GM23338 (cell line): ENCODE results near the gene PITRM1. TPM values are rescaled to one million over a fixed set of nuclear protein-coding genes. Genes with fewer than 3 reads are reported as not detected.

Source experiments
- ATAC-seq: fragments of 200-7000 bp; cut with Tn5 transposase; 3 replicates; pipeline ENCODE4 v1.9.1; 2020
- DNase-seq: peaks from one replicate; pipeline ENCODE4 v3.0.0-alpha.2; 2015; ENCODE audit warnings: low spot score
- H2AFZ ChIP-seq: fragments of 200-600 bp; sonication (generic); 2 replicates; pipeline ENCODE4 v1.8.0; 2016; ENCODE audit warnings: antibody characterized with exemption, mild to moderate bottlenecking, moderate library complexity
- H3F3A ChIP-seq: fragments of 200-600 bp; sonication (generic); replicated peaks from 2 replicates; pipeline ENCODE4 v1.8.0; 2017; ENCODE audit warnings: antibody characterized with exemption, mixed run types, low read depth
- H3K27ac ChIP-seq: fragments of 200-600 bp; sonication (generic); 2 replicates; pipeline ENCODE4 v1.6.1; 2016; ENCODE audit warnings: low read depth
- H3K27me3 ChIP-seq: fragments of 200-600 bp; sonication (generic); 2 replicates; pipeline ENCODE4 v1.8.0; 2016; ENCODE audit warnings: mild to moderate bottlenecking, mixed run types, moderate library complexity; ENCODE audit not compliant: insufficient read depth
- H3K36me3 ChIP-seq: fragments of 200-600 bp; sonication (generic); 2 replicates; pipeline ENCODE4 v1.8.0; 2016; ENCODE audit warnings: mild to moderate bottlenecking; ENCODE audit not compliant: insufficient read depth
- H3K4me1 ChIP-seq: fragments of 200-600 bp; sonication (generic); 2 replicates; pipeline ENCODE4 v1.8.0; 2016; ENCODE audit warnings: mild to moderate bottlenecking, moderate library complexity; ENCODE audit not compliant: insufficient read depth
- H3K4me2 ChIP-seq: fragments of 200-600 bp; sonication (generic); 2 replicates; pipeline ENCODE4 v1.7.1; 2017; ENCODE audit warnings: mixed run types
- H3K4me3 ChIP-seq: fragments of 200-600 bp; sonication (generic); 2 replicates; pipeline ENCODE4 v1.6.1; 2016; ENCODE audit warnings: mixed run types
- H3K79me2 ChIP-seq: fragments of 200-600 bp; sonication (generic); replicated peaks from 2 replicates; pipeline ENCODE4 v1.8.0; 2017; ENCODE audit warnings: mild to moderate bottlenecking; ENCODE audit not compliant: insufficient read depth
- H3K9me2 ChIP-seq: fragments of 200-600 bp; sonication (generic); 2 replicates; pipeline ENCODE4 v1.8.0; 2017; ENCODE audit not compliant: insufficient read depth
- H4K20me1 ChIP-seq: fragments of 200-600 bp; sonication (generic); replicated peaks from 2 replicates; pipeline ENCODE4 v1.8.0; 2017; ENCODE audit warnings: mild to moderate bottlenecking; ENCODE audit not compliant: insufficient read depth
- H3K27ac Mint-ChIP-seq: 2 replicates; pipeline ENCODE4 v1.8.0; 2020; ENCODE audit warnings: inconsistent platforms, mild to moderate bottlenecking, moderate library complexity, mixed read lengths
- H3K27me3 Mint-ChIP-seq: 3 replicates; pipeline ENCODE4 v1.8.0; 2022; ENCODE audit warnings: low read depth, mild to moderate bottlenecking, moderate library complexity, mixed read lengths, inconsistent platforms; ENCODE audit not compliant: insufficient read depth, poor library complexity
- H3K36me3 Mint-ChIP-seq: 3 replicates; pipeline ENCODE4 v1.8.0; 2021; ENCODE audit warnings: low read depth, mild to moderate bottlenecking, inconsistent platforms, moderate library complexity, mixed read lengths
- H3K4me1 Mint-ChIP-seq: 3 replicates; pipeline ENCODE4 v1.8.0; 2020; ENCODE audit warnings: mild to moderate bottlenecking, inconsistent platforms, mixed read lengths
- H3K4me3 Mint-ChIP-seq: 3 replicates; pipeline ENCODE4 v1.8.0; 2021; ENCODE audit warnings: moderate library complexity, mild to moderate bottlenecking, inconsistent platforms, mixed read lengths
- H3K9me3 Mint-ChIP-seq: 3 replicates; pipeline ENCODE4 v1.8.0; 2020; ENCODE audit warnings: moderate library complexity, mild to moderate bottlenecking, inconsistent platforms, mixed read lengths
- CREB1 ChIP-seq: fragments of 250-450 bp; sonication (Bioruptor Pico); IDR thresholded peaks from 2 replicates; pipeline ENCODE4 v1.5.0; 2020; ENCODE audit warnings: low read depth, mild to moderate bottlenecking, moderate library complexity
- ETS1 ChIP-seq: IDR thresholded peaks from 2 replicates; pipeline ENCODE4 v1.6.1; 2016; ENCODE audit warnings: antibody characterized with exemption
- EZH2phosphoT487 ChIP-seq: fragments of 200-600 bp; sonication (generic); IDR thresholded peaks from one replicate; pipeline ENCODE4 v1.8.1; 2018; ENCODE audit warnings: antibody characterized with exemption; ENCODE audit not compliant: unreplicated experiment
- NANOG ChIP-seq: IDR thresholded peaks from 2 replicates; pipeline ENCODE4 v1.6.1; 2016; ENCODE audit warnings: antibody characterized with exemption, borderline replicate concordance
- STAT1 ChIP-seq: IDR thresholded peaks from one replicate; pipeline ENCODE4 v1.6.1; 2016; ENCODE audit warnings: antibody characterized with exemption; ENCODE audit not compliant: unreplicated experiment
- ZNF114 ChIP-seq: fragments of 250-450 bp; sonication (Bioruptor Pico); IDR thresholded peaks from 2 replicates; pipeline ENCODE4 v1.5.0; 2020; ENCODE audit warnings: mild to moderate bottlenecking, moderate library complexity
- ZNF331 ChIP-seq: fragments of 250-450 bp; sonication (Bioruptor Pico); IDR thresholded peaks from 2 replicates; pipeline ENCODE4 v1.5.0; 2020; ENCODE audit warnings: low read depth, mild to moderate bottlenecking, moderate library complexity
- polyA plus RNA-seq: library from polyadenylated mRNA; unstranded; fragments of >200 nt; fragmentation: Nextera tagmentation; extraction: Ambion mirVana; gene quantifications from 2 replicates; pipeline ENCODE4 v1.2.1, GENCODE V29; 2016
- total RNA-seq: library from RNA; depleted of rRNA; stranded (reverse); fragments of >200 nt; shearing (Covaris generic); gene quantifications from 2 replicates; pipeline ENCODE4 v1.2.3, GENCODE V29; 2014
- TF ChIP-seq, protein P1 (sequence below), 2 experiments: fragments of 200-600 bp in 1 of 2; sonication (generic) in 1 of 2; conservative IDR thresholded peaks; 2 replicates each; pipeline versions ENCODE4 v1.5.1 to v1.6.1; 2016 to 2017; ENCODE audit warnings: antibody characterized with exemption in 2 of 2, low read depth in 2 of 2, mild to moderate bottlenecking in 2 of 2, moderate library complexity in 1 of 2

PITRM1 gene
- total and polyA plus RNA-seq, 2 experiments from 2014 or later, result 29.0 to 33.0 TPM

DNA sequence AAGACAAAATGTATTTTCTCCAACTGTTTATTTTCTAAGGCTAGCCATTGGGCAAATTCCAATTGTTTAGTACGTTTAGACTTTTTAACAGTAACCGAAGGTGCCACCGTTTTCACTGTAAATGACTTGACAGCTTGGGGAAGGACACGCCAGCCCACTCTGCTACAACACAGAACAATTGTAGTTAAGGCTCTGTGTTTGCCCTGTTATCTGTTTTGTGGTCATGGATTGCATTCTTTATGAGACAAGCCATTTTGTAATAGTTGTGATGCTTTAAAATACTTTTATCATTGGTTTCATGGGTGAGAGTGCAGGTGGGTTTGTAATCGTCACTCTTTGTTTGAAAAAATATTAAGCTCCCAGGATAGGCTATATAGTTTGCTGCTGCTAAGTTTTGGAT is 6.6 kb upstream of the PITRM1 start (continued):
- TF ChIP-seq, protein P1, sequence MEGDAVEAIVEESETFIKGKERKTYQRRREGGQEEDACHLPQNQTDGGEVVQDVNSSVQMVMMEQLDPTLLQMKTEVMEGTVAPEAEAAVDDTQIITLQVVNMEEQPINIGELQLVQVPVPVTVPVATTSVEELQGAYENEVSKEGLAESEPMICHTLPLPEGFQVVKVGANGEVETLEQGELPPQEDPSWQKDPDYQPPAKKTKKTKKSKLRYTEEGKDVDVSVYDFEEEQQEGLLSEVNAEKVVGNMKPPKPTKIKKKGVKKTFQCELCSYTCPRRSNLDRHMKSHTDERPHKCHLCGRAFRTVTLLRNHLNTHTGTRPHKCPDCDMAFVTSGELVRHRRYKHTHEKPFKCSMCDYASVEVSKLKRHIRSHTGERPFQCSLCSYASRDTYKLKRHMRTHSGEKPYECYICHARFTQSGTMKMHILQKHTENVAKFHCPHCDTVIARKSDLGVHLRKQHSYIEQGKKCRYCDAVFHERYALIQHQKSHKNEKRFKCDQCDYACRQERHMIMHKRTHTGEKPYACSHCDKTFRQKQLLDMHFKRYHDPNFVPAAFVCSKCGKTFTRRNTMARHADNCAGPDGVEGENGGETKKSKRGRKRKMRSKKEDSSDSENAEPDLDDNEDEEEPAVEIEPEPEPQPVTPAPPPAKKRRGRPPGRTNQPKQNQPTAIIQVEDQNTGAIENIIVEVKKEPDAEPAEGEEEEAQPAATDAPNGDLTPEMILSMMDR (conservative IDR thresholded peaks at IDR 0.05; ENCODE audit: low read depth in 2 of 2), result no peak
- no peak for TF ChIP-seq CREB1 (CRISPR knock-in tag)
- TF ChIP-seq ETS1, result no peak
- TF ChIP-seq ZNF114 (CRISPR knock-in tag), result no peak

DNA sequence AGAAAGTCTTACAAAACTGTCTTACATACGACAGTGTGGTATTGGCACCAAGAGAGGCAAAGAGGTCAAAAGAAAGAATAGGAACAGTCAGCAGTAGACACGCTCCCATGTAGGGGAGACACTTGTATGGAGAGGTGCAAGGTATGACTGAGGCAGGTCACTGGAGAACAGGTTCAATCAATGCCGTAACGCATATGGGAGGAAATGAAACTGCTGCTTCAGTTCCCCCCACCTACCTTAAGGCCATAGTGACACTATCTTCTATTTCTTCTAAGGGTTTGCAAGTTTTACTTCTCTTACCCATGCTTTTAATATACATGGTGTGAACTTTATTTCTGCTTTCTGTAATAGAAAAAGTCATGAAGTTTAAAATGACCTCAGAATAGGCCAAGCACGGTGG is 5.5 kb upstream of the PITRM1 start:
- no peak for ATAC-seq
- Mint-ChIP-seq H3K9me3 (no peaks in the 10 kb centered on the region), H3K4me3 (no peak overlapping the region), H3K27me3 (peaks cover 4% of the 10 kb centered on the region), H3K4me1 (peaks cover 22% of the 10 kb centered on the region), H3K36me3 (no peaks in the 10 kb centered on the region), H3K27ac (no peak overlapping the region)
- H3K4me3 ChIP-seq, result no peak overlapping the region
- no peak overlapping the region for H2AFZ ChIP-seq
- TF ChIP-seq STAT1 (no peak), ZNF114 (CRISPR knock-in tag) (no peak), ETS1 (no peak), EZH2phosphoT487 (no peak), ZNF331 (CRISPR knock-in tag) (no peak), NANOG (no peak)
- no peaks in the 10 kb centered on the region for H3K27me3 ChIP-seq
- no peak overlapping the region for H3K27ac ChIP-seq
- H3F3A ChIP-seq, result no peaks in the 10 kb centered on the region
- no peak for DNase-seq
- no peaks in the 10 kb centered on the region for H4K20me1 ChIP-seq
- H3K4me2 ChIP-seq, result no peak overlapping the region
- H3K79me2 ChIP-seq, result no peaks in the 10 kb centered on the region
- no peaks in the 10 kb centered on the region; the same call in 1 of the 2 replicates for H3K4me1 ChIP-seq
- no peaks in the 10 kb centered on the region for H3K36me3 ChIP-seq
- 0 out of 2 replicates have a peak, but pooled peaks cover 3% of the 10 kb centered on the region for H3K9me2 ChIP-seq
